Neural progenitor cell (in vitro differentiated cells): ENCODE data around the gene LGALSL. TPM values are rescaled to one million over a fixed set of nuclear protein-coding genes. Genes with fewer than 3 reads are reported as not detected.

Experiments used
- DNase-seq: peaks from one replicate; pipeline ENCODE4 v3.0.0-alpha.2; 2016; ENCODE audit warnings: low spot score
- H2AFZ ChIP-seq: fragments of 200-600 bp; sonication (generic); replicated peaks from 2 replicates; pipeline ENCODE4 v1.6.1; 2016; ENCODE audit warnings: antibody characterized with exemption
- H3F3A ChIP-seq: fragments of 200-600 bp; sonication (generic); 2 replicates; pipeline ENCODE4 v1.6.1; 2016; ENCODE audit warnings: antibody characterized with exemption, low read depth
- H3K27ac ChIP-seq: fragments of 200-600 bp; sonication (generic); 2 replicates; pipeline ENCODE4 v1.5.1; 2016; ENCODE audit warnings: mild to moderate bottlenecking
- H3K27me3 ChIP-seq: fragments of 200-600 bp; sonication (generic); 2 replicates; pipeline ENCODE4 v1.6.1; 2016; ENCODE audit warnings: mild to moderate bottlenecking, moderate library complexity
- H3K36me3 ChIP-seq: fragments of 200-600 bp; sonication (generic); 2 replicates; pipeline ENCODE4 v1.5.1; 2016
- H3K4me1 ChIP-seq: fragments of 200-600 bp; sonication (generic); 2 replicates; pipeline ENCODE4 v1.6.1; 2016; ENCODE audit warnings: mixed run types
- H3K4me2 ChIP-seq: fragments of 200-600 bp; sonication (generic); 2 replicates; pipeline ENCODE4 v1.6.1; 2016
- H3K4me3 ChIP-seq: fragments of 200-600 bp; sonication (generic); 2 replicates; pipeline ENCODE4 v1.5.1; 2016
- H3K79me2 ChIP-seq: fragments of 200-600 bp; sonication (generic); 2 replicates; pipeline ENCODE4 v1.6.1; 2016; ENCODE audit warnings: low read depth
- H3K9ac ChIP-seq: fragments of 200-600 bp; sonication (generic); 2 replicates; pipeline ENCODE4 v1.6.1; 2016
- H3K9me3 ChIP-seq: fragments of 200-600 bp; sonication (generic); 2 replicates; pipeline ENCODE4 v1.5.1; 2016; ENCODE audit warnings: low read depth
- H4K20me1 ChIP-seq: fragments of 200-600 bp; sonication (generic); 2 replicates; pipeline ENCODE4 v1.6.1; 2016; ENCODE audit warnings: low read depth
- H3K27ac Mint-ChIP-seq: 3 replicates; pipeline ENCODE4 v1.8.0; 2021; ENCODE audit warnings: mixed read lengths
- H3K27me3 Mint-ChIP-seq: 2 replicates; pipeline ENCODE4 v1.8.0; 2022; ENCODE audit warnings: low read depth, mild to moderate bottlenecking, inconsistent platforms, moderate library complexity, mixed read lengths; ENCODE audit not compliant: insufficient read depth
- H3K36me3 Mint-ChIP-seq: 3 replicates; pipeline ENCODE4 v1.8.0; 2021; ENCODE audit warnings: mixed read lengths
- H3K4me1 Mint-ChIP-seq: 3 replicates; pipeline ENCODE4 v1.8.0; 2021; ENCODE audit warnings: mixed read lengths
- H3K4me3 Mint-ChIP-seq: 3 replicates; pipeline ENCODE4 v1.8.0; 2021; ENCODE audit warnings: mild to moderate bottlenecking, moderate library complexity, mixed read lengths
- H3K9me3 Mint-ChIP-seq: 3 replicates; pipeline ENCODE4 v1.8.0; 2020; ENCODE audit warnings: mixed read lengths
- CTCF ChIP-seq: fragments of 200-600 bp; sonication (generic); IDR thresholded peaks from 2 replicates; pipeline ENCODE4 v1.5.1; 2017; ENCODE audit warnings: antibody characterized with exemption, mild to moderate bottlenecking
- EZH2 ChIP-seq: fragments of 200-600 bp; sonication (generic); IDR thresholded peaks from 2 replicates; pipeline ENCODE4 v1.6.1; 2017; ENCODE audit warnings: antibody characterized with exemption, mild to moderate bottlenecking, moderate library complexity
- EZH2phosphoT487 ChIP-seq: fragments of 200-600 bp; sonication (generic); IDR thresholded peaks from 2 replicates; pipeline ENCODE4 v1.6.1; 2017; ENCODE audit warnings: antibody characterized with exemption
- total RNA-seq: library from RNA; depleted of rRNA; stranded (reverse); fragments of >200 nt; gene quantifications from 2 replicates; pipeline ENCODE4 v1.2.3, GENCODE V29; 2015; ENCODE audit warnings: low replicate concordance

Gene LGALSL
- total RNA-seq, 1 donor from 2014 or later: 31.1 TPM

- Mint-ChIP-seq H3K4me3 (no peak overlapping the region), H3K9me3 (no peaks in the 10 kb centered on the region), H3K36me3 (no peaks in the 10 kb centered on the region), H3K27me3 (no peaks in the 10 kb centered on the region), H3K27ac (peak overlapping the region; percentile 87), H3K4me1 (peaks cover 60% of the 10 kb centered on the region)
- no peaks in the 10 kb centered on the region for H3K27me3 ChIP-seq
- no peaks in the 10 kb centered on the region for H3K36me3 ChIP-seq
- H4K20me1 ChIP-seq: no peaks in the 10 kb centered on the region
- H3K4me1 ChIP-seq: peaks cover 35% of the 10 kb centered on the region
- peaks cover 18% of the 10 kb centered on the region for H3F3A ChIP-seq
- no peak overlapping the region for H3K4me2 ChIP-seq
- no peak overlapping the region for H3K4me3 ChIP-seq
- no peak for TF ChIP-seq EZH2phosphoT487
- no peak for TF ChIP-seq EZH2
- no peak for TF ChIP-seq CTCF
- H3K9me3 ChIP-seq: no peaks in the 10 kb centered on the region
- DNase-seq: no peak
- H2AFZ ChIP-seq: no peak overlapping the region
- no peaks in the 10 kb centered on the region for H3K79me2 ChIP-seq
- H3K27ac ChIP-seq: no peak overlapping the region
- H3K9ac ChIP-seq: no peak overlapping the region
These were observed 47.6 kb upstream of the LGALSL start for GRCh38 chr2:64406407-64406774.

DNA sequence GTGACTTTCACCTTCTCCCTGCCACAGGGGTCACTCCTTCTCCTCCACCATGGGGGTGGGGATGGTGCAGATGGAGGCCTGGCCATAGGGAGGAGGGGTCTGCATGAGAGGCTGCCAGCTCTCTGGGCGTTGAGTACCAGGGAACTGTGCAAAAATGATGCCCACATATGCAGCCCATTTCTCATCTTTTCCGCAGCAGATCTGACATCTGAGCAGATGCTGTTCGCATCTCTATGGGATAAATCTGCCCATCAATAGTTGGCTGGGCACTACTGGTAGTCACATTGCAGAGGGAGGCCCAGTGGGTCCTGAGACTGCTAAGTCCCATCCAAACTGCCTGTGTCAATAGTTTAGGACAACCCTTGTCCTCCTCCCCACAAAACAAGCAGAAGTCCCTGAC is 45.9 kb upstream of the LGALSL start:
- no peak overlapping the region for H3K9ac ChIP-seq
- H3K27ac Mint-ChIP-seq: no peak overlapping the region
- no peak for DNase-seq
- H4K20me1 ChIP-seq: no peaks in the 10 kb centered on the region
- no peak overlapping the region for H3K4me2 ChIP-seq
- no peaks in the 10 kb centered on the region for H3K9me3 ChIP-seq
- no peaks in the 10 kb centered on the region for H3K36me3 ChIP-seq
- peaks cover 18% of the 10 kb centered on the region for H3F3A ChIP-seq
- no peaks in the 10 kb centered on the region for H3K27me3 Mint-ChIP-seq
- H3K4me3 ChIP-seq: no peak overlapping the region
- H2AFZ ChIP-seq: no peak overlapping the region
- no peak overlapping the region for H3K27ac ChIP-seq
- H3K4me1 ChIP-seq: peaks cover 28% of the 10 kb centered on the region
- no peaks in the 10 kb centered on the region for H3K27me3 ChIP-seq
- H3K79me2 ChIP-seq: no peaks in the 10 kb centered on the region
- H3K4me1 Mint-ChIP-seq: peaks cover 44% of the 10 kb centered on the region
- TF ChIP-seq CTCF: no peak
- no peak for TF ChIP-seq EZH2phosphoT487
- no peak for TF ChIP-seq EZH2
- H3K36me3 Mint-ChIP-seq: no peaks in the 10 kb centered on the region
- no peak overlapping the region for H3K4me3 Mint-ChIP-seq
- no peaks in the 10 kb centered on the region for H3K9me3 Mint-ChIP-seq

- Histone ChIP-seq H2AFZ (no peak overlapping the region), H3K9me3 (no peaks in the 10 kb centered on the region), H3K4me1 (peaks cover 4% of the 10 kb centered on the region), H3K27ac (no peak overlapping the region), H3K4me2 (no peak overlapping the region), H3K36me3 (no peaks in the 10 kb centered on the region), H3K4me3 (no peak overlapping the region), H3F3A (no peaks in the 10 kb centered on the region), H4K20me1 (no peaks in the 10 kb centered on the region), H3K27me3 (no peaks in the 10 kb centered on the region), H3K79me2 (no peaks in the 10 kb centered on the region), H3K9ac (no peak overlapping the region)
- DNase-seq: no peak
- Mint-ChIP-seq H3K27me3 (no peaks in the 10 kb centered on the region), H3K4me3 (no peak overlapping the region), H3K9me3 (no peaks in the 10 kb centered on the region), H3K36me3 (no peaks in the 10 kb centered on the region), H3K27ac (no peak overlapping the region), H3K4me1 (peaks cover 17% of the 10 kb centered on the region)
- TF ChIP-seq EZH2phosphoT487: no peak
- no peak for TF ChIP-seq EZH2
- no peak for TF ChIP-seq CTCF
These were observed 43.3 kb upstream of the LGALSL start for GRCh38 chr2:64410671-64411070.

- Histone ChIP-seq H3K9ac (no peak overlapping the region), H3K9me3 (no peaks in the 10 kb centered on the region), H3K4me1 (no peaks in the 10 kb centered on the region), H2AFZ (no peak overlapping the region), H3F3A (no peaks in the 10 kb centered on the region), H4K20me1 (no peaks in the 10 kb centered on the region), H3K4me2 (no peak overlapping the region), H3K27me3 (no peaks in the 10 kb centered on the region), H3K79me2 (no peaks in the 10 kb centered on the region), H3K27ac (no peak overlapping the region), H3K36me3 (no peaks in the 10 kb centered on the region), H3K4me3 (no peak overlapping the region)
- Mint-ChIP-seq H3K4me1 (peaks cover 2% of the 10 kb centered on the region), H3K27me3 (no peaks in the 10 kb centered on the region), H3K36me3 (no peaks in the 10 kb centered on the region), H3K4me3 (no peak overlapping the region), H3K9me3 (no peaks in the 10 kb centered on the region), H3K27ac (no peak overlapping the region)
- TF ChIP-seq EZH2phosphoT487 (no peak), CTCF (no peak), EZH2 (no peak)
- DNase-seq: no peak
These were observed 41.3 kb upstream of the LGALSL start for GRCh38 chr2:64412671-64413070.
